Stimulated activated CD4-positive, alpha-beta T cell treated with anti-CD3 and anti-CD28 coated beads, Interleukin-2, amount 100 ng/mL, for 24 hours (primary cell): ENCODE data around the gene BCL2L15.
"Not testable (repeated sequence)": the region's sequence is repeated elsewhere in the genome, so short reads cannot be mapped to it uniquely, and the experiment has no call there.

Experiments used
- DNase-seq, 2 donors: peaks; one replicate each; pipeline ENCODE4 v3.0.0-alpha.2; 2020

BCL2L15 gene

GRCh38 chr1:113868387-113869083, 18.8 kb downstream of the BCL2L15 start:
- no peak for DNase-seq

- DNase-seq: no peak
Measured at GRCh38 chr1:113861641-113862040, 25.7 kb downstream of the BCL2L15 start.

- no peak for DNase-seq
Measured at GRCh38 chr1:113860891-113861290, 26.5 kb downstream of the BCL2L15 start.

- DNase-seq: no peak
Measured at GRCh38 chr1:113859478-113860175, 27.8 kb downstream of the BCL2L15 start.

GRCh38 chr1:113858982-113859381, 28.4 kb downstream of the BCL2L15 start:
- no peak for DNase-seq

- DNase-seq: no peak
Measured at GRCh38 chr1:113858418-113858817, 29.0 kb downstream of the BCL2L15 start.

GRCh38 chr1:113857776-113858175, 29.6 kb downstream of the BCL2L15 start:
- DNase-seq: no peak

- DNase-seq: no peak
Measured at GRCh38 chr1:113856401-113856790, 31.0 kb downstream of the BCL2L15 start.

- DNase-seq: no peak
Measured at GRCh38 chr1:113855630-113856400, 31.6 kb downstream of the BCL2L15 start.

GRCh38 chr1:113854234-113854633, 33.1 kb downstream of the BCL2L15 start:
- DNase-seq: no peak

- DNase-seq: not testable (repeated sequence)
Measured at GRCh38 chr1:113852694-113853093, 34.7 kb downstream of the BCL2L15 start.

GRCh38 chr1:113850127-113850796, 37.1 kb downstream of the BCL2L15 start:
- DNase-seq: no peak

- DNase-seq: no peak
Measured at GRCh38 chr1:113849072-113849471, 38.3 kb downstream of the BCL2L15 start.

GRCh38 chr1:113846391-113847035, 40.9 kb downstream of the BCL2L15 start:
- no peak for DNase-seq

- no peak for DNase-seq
Measured at GRCh38 chr1:113836534-113836933, 50.8 kb downstream of the BCL2L15 start.

- DNase-seq: no peak
Measured at GRCh38 chr1:113835686-113836290, 51.6 kb downstream of the BCL2L15 start.

- DNase-seq: no peak
Measured at GRCh38 chr1:113834716-113835115, 52.7 kb downstream of the BCL2L15 start.
